Effector memory CD8-positive, alpha-beta T cell (primary cell): ENCODE results near the gene MRPL2.
"Not testable (repeated sequence)": the region's sequence is repeated elsewhere in the genome, so short reads cannot be mapped to it uniquely, and the experiment has no call there.

Source experiments
- ATAC-seq: fragments of 150-1000 bp; cut with Tn5 transposase; replicated peaks from 2 replicates; pipeline ENCODE4 v1.10.0; 2021; ENCODE audit warnings: mild to moderate bottlenecking, moderate library complexity
- DNase-seq, 3 experiments: peaks; one replicate each; pipeline ENCODE4 v3.0.0; 2021
- H3K27ac Mint-ChIP-seq, 2 donors: one replicate each; pipeline ENCODE4 v1.8.0; 2022; ENCODE audit warnings: mild to moderate bottlenecking in 2 of 2, mixed read lengths in 2 of 2, moderate library complexity in 2 of 2
- H3K27me3 Mint-ChIP-seq, 2 donors: one replicate each; pipeline ENCODE4 v1.8.0; 2022; ENCODE audit warnings: mixed read lengths in 2 of 2
- H3K36me3 Mint-ChIP-seq: one replicate; pipeline ENCODE4 v1.8.0; 2022; ENCODE audit warnings: mild to moderate bottlenecking, moderate library complexity, mixed read lengths; ENCODE audit not compliant: insufficient read depth
- H3K4me1 Mint-ChIP-seq, 2 donors: one replicate each; pipeline ENCODE4 v1.8.0; 2022; ENCODE audit warnings: low read depth in 2 of 2, mixed read lengths in 2 of 2
- H3K4me3 Mint-ChIP-seq, 2 donors: one replicate each; pipeline ENCODE4 v1.8.0; 2022; ENCODE audit warnings: mild to moderate bottlenecking in 2 of 2, mixed read lengths in 2 of 2, moderate library complexity in 2 of 2
- H3K9me3 Mint-ChIP-seq, 2 donors: one replicate each; pipeline ENCODE4 v1.8.0; 2022; ENCODE audit warnings: mixed read lengths in 2 of 2

Gene MRPL2

GRCh38 chr6:43091020-43091419, 31.8 kb upstream of the MRPL2 start:
- DNase-seq (no peak), ATAC-seq (no peak)
- Mint-ChIP-seq H3K27me3 (no peaks in the 10 kb centered on the region), H3K27ac (no peak overlapping the region), H3K4me1 (peaks cover 6 to 25% of the 10 kb centered on the region in 2 donors), H3K4me3 (no peak overlapping the region), H3K9me3 (no peaks in the 10 kb centered on the region), H3K36me3 (no peaks in the 10 kb centered on the region)

GRCh38 chr6:43090559-43090956, 31.3 kb upstream of the MRPL2 start:
- Mint-ChIP-seq H3K4me3 (no peak overlapping the region), H3K4me1 (peaks cover 6 to 21% of the 10 kb centered on the region in 2 donors), H3K36me3 (no peaks in the 10 kb centered on the region), H3K9me3 (no peaks in the 10 kb centered on the region), H3K27me3 (no peaks in the 10 kb centered on the region), H3K27ac (no peak overlapping the region)
- ATAC-seq: no peak
- no peak for DNase-seq

DNA sequence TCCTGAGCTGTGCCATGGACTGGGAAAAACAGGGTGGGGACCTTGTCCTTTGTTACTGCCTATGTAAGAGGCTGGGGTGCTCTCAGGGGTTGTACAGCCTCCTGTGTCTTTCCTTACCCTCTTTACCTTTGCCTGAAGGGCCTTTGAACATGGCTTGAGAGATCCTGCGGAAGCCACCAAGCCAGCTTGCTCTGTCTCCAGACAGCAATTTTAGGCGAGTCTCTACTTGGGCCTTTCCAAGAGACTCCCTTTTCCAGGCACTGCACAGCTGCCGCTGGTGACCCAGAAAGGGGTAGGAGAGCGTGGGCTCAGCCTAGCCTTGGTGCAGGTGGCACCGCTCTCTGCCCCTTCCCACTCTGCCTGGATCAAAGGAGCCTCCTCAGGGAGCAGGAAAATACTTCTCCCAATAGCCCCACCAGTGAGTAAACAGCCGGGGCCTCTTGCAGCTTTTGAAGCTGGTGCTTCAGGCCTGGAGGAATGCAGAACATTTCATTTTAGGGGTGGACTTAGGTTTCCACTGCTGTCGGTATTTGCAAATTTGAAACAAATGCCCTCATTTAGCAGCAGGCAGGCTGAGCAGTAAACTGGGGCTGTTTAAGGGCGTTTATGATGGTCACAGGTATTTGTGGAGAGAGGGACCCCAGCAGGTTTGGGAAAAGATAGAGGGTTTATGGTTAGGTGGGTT, 30.8 kb upstream of the MRPL2 start:
- Mint-ChIP-seq H3K9me3 (no peaks in the 10 kb centered on the region), H3K4me3 (no peak overlapping the region), H3K27ac (no peak overlapping the region), H3K4me1 (peaks cover 6 to 18% of the 10 kb centered on the region in 2 donors), H3K36me3 (no peaks in the 10 kb centered on the region), H3K27me3 (no peaks in the 10 kb centered on the region)
- ATAC-seq (no peak), DNase-seq (no peak)

- Mint-ChIP-seq H3K27ac (no peak overlapping the region), H3K4me3 (no peak overlapping the region), H3K9me3 (no peaks in the 10 kb centered on the region), H3K4me1 (peaks cover 6 to 18% of the 10 kb centered on the region in 2 donors), H3K27me3 (peaks cover 0 to 5% of the 10 kb centered on the region in 2 donors), H3K36me3 (no peaks in the 10 kb centered on the region)
- ATAC-seq (no peak), DNase-seq (no peak)
Observed at GRCh38 chr6:43089467-43089866, 30.2 kb upstream of the MRPL2 start.

- Mint-ChIP-seq H3K9me3 (no peaks in the 10 kb centered on the region), H3K4me1 (peaks cover 6 to 12% of the 10 kb centered on the region in 2 donors), H3K4me3 (no peak overlapping the region), H3K27ac (no peak overlapping the region), H3K36me3 (no peaks in the 10 kb centered on the region), H3K27me3 (peaks cover 0 to 13% of the 10 kb centered on the region in 2 donors)
- DNase-seq (no peak), ATAC-seq (no peak)
Observed at GRCh38 chr6:43088654-43089056, 29.4 kb upstream of the MRPL2 start.

- Mint-ChIP-seq H3K27ac (no peak overlapping the region), H3K36me3 (no peaks in the 10 kb centered on the region), H3K4me1 (no peaks in the 10 kb centered on the region), H3K4me3 (no peak overlapping the region), H3K9me3 (no peaks in the 10 kb centered on the region), H3K27me3 (peaks cover 1 to 21% of the 10 kb centered on the region in 2 donors)
- no peak for DNase-seq
- no peak for ATAC-seq
Observed at GRCh38 chr6:43086022-43086658, 26.9 kb upstream of the MRPL2 start.

- ATAC-seq: no peak
- Mint-ChIP-seq H3K36me3 (no peaks in the 10 kb centered on the region), H3K9me3 (no peaks in the 10 kb centered on the region), H3K27ac (peak overlapping the region in 1 of 2 donors; percentile 36), H3K4me3 (no peak overlapping the region), H3K27me3 (peaks cover 16 to 37% of the 10 kb centered on the region in 2 donors), H3K4me1 (no peaks in the 10 kb centered on the region)
- DNase-seq: no peak
Observed at GRCh38 chr6:43082806-43083655, 23.8 kb upstream of the MRPL2 start.

- peaks cover 22 to 48% of the 10 kb centered on the region in 2 donors for H3K27me3 Mint-ChIP-seq
- not testable (repeated sequence) for H3K36me3 Mint-ChIP-seq, ATAC-seq, H3K4me1 Mint-ChIP-seq, DNase-seq, H3K9me3 Mint-ChIP-seq, H3K4me3 Mint-ChIP-seq, H3K27ac Mint-ChIP-seq
Observed at GRCh38 chr6:43081922-43082321, 22.7 kb upstream of the MRPL2 start.

DNA sequence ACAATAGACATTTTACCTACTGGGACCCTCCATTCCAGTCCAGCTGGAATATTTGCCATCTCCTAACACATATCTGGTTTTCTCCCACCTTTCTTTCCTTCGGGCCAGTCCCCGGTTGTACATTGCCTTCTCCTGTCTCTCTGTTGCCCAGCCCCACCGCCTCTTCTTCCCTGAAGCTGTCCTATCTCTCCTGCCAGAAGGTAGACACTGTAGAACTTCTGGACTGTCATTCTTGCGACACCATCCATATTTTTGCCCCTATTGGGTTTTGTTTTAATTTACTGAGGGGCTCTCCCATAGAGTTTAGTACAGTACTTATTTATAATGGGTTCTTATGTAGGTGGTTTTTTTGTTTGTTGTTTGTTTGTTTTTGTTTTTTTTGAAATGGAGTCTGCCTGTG, 21.8 kb upstream of the MRPL2 start:
- Mint-ChIP-seq H3K27ac (no peak overlapping the region), H3K4me1 (no peaks in the 10 kb centered on the region), H3K36me3 (peaks cover 3% of the 10 kb centered on the region), H3K27me3 (peaks cover 22 to 55% of the 10 kb centered on the region in 2 donors), H3K9me3 (no peaks in the 10 kb centered on the region), H3K4me3 (no peak overlapping the region)
- DNase-seq (no peak), ATAC-seq (no peak)

DNA sequence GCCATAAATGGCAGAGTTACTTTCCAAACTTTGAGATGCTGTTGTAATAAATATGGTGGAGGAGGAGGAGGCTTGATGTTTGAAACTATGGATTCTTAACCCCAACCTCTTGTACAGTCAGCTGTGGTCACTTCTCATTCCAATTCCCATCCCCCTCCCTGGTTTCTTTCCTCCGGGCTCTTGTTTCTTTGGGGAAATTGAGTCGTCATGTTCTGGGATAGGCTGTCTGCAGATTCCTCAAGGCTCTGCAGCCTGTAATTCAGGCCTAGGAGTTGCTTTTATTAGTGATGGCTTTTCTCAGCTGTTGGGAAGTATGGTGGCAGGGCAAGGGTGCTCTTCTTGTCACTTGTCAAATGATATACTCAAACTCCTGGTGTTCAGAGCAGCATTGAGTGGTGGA, 19.5 kb upstream of the MRPL2 start:
- DNase-seq (no peak), ATAC-seq (no peak)
- Mint-ChIP-seq H3K36me3 (peaks cover 3% of the 10 kb centered on the region), H3K4me1 (no peaks in the 10 kb centered on the region), H3K27me3 (peaks cover 22 to 42% of the 10 kb centered on the region in 2 donors), H3K27ac (no peak overlapping the region), H3K4me3 (no peak overlapping the region), H3K9me3 (no peaks in the 10 kb centered on the region)

GRCh38 chr6:43077981-43078511, 18.8 kb upstream of the MRPL2 start:
- no peak for ATAC-seq
- no peak overlapping the region for H3K27ac Mint-ChIP-seq
- peaks cover 10% of the 10 kb centered on the region for H3K36me3 Mint-ChIP-seq
- peaks cover 22 to 35% of the 10 kb centered on the region in 2 donors for H3K27me3 Mint-ChIP-seq
- no peaks in the 10 kb centered on the region for H3K4me1 Mint-ChIP-seq
- DNase-seq: no peak
- H3K4me3 Mint-ChIP-seq: no peak overlapping the region
- H3K9me3 Mint-ChIP-seq: no peaks in the 10 kb centered on the region

- no peak for ATAC-seq
- H3K27ac Mint-ChIP-seq: no peak overlapping the region
Observed at GRCh38 chr6:43077333-43077809, 18.1 kb upstream of the MRPL2 start.

More at GRCh38 chr6:43077333-43077809, 18.1 kb upstream of the MRPL2 start:
- Mint-ChIP-seq H3K27me3 (peaks cover 22 to 34% of the 10 kb centered on the region in 2 donors), H3K9me3 (no peaks in the 10 kb centered on the region), H3K4me3 (peak overlapping the region; percentile 0 to 55), H3K4me1 (no peaks in the 10 kb centered on the region), H3K36me3 (peaks cover 11% of the 10 kb centered on the region)
- no peak for DNase-seq
